Loucy (cell line): Measurements from ENCODE around the gene PEX3.
A peak's percentile ranks its signal among the peaks of the same experiment; 100 is the strongest.

ENCODE experiments used
- H2AFZ ChIP-seq: fragments of 200-600 bp; sonication (generic); 2 replicates; pipeline ENCODE4 v1.6.0; 2016; ENCODE audit warnings: antibody characterized with exemption, mild to moderate bottlenecking, low read length, moderate library complexity
- H3F3A ChIP-seq: fragments of 200-600 bp; 2 replicates; pipeline ENCODE4 v1.6.0; 2016; ENCODE audit warnings: antibody characterized with exemption, low read depth, mild to moderate bottlenecking
- H3K27me3 ChIP-seq: fragments of 200-600 bp; sonication (generic); 2 replicates; pipeline ENCODE4 v1.6.1; 2014; ENCODE audit warnings: low read length, mild to moderate bottlenecking; ENCODE audit not compliant: insufficient read depth, poor library complexity, severe bottlenecking
- H3K36me3 ChIP-seq: fragments of 200-600 bp; sonication (generic); 2 replicates; pipeline ENCODE4 v1.6.1; 2016; ENCODE audit warnings: low read length; ENCODE audit not compliant: insufficient read depth
- H3K4me1 ChIP-seq: fragments of 200-600 bp; sonication (generic); 2 replicates; pipeline ENCODE4 v1.5.1; 2014; ENCODE audit warnings: low read length, mild to moderate bottlenecking; ENCODE audit not compliant: insufficient read depth, poor library complexity, severe bottlenecking
- H3K4me2 ChIP-seq: fragments of 200-600 bp; sonication (generic); 2 replicates; pipeline ENCODE4 v1.6.0; 2014; ENCODE audit warnings: antibody characterized with exemption, low read length, low read depth, mild to moderate bottlenecking; ENCODE audit not compliant: poor library complexity, severe bottlenecking
- H3K4me3 ChIP-seq: fragments of 200-600 bp; sonication (generic); 2 replicates; pipeline ENCODE4 v1.5.1; 2014; ENCODE audit warnings: low read length, mild to moderate bottlenecking, mixed read lengths; ENCODE audit not compliant: poor library complexity, severe bottlenecking
- H3K79me2 ChIP-seq: fragments of 200-600 bp; sonication (generic); 2 replicates; pipeline ENCODE4 v1.6.1; 2014; ENCODE audit warnings: low read length; ENCODE audit not compliant: insufficient read depth
- H3K9ac ChIP-seq: fragments of 200-600 bp; sonication (generic); 2 replicates; pipeline ENCODE4 v1.6.0; 2014; ENCODE audit warnings: mild to moderate bottlenecking, low read depth, low read length, moderate library complexity; ENCODE audit not compliant: poor library complexity, severe bottlenecking
- H3K9me2 ChIP-seq: fragments of 200-600 bp; sonication (generic); replicated peaks from 2 replicates; pipeline ENCODE4 v1.6.1; 2016; ENCODE audit warnings: low read depth, low read length, mixed read lengths
- H3K9me3 ChIP-seq: fragments of 200-600 bp; sonication (generic); 2 replicates; pipeline ENCODE4 v1.6.1; 2014; ENCODE audit warnings: mild to moderate bottlenecking, antibody characterized with exemption, low read length, low read depth; ENCODE audit not compliant: insufficient read depth
- H4K20me1 ChIP-seq: fragments of 200-600 bp; sonication (generic); 2 replicates; pipeline ENCODE4 v1.6.0; 2014; ENCODE audit warnings: antibody characterized with exemption, low read length, mild to moderate bottlenecking; ENCODE audit not compliant: insufficient read depth, poor library complexity, severe bottlenecking
- CTCF ChIP-seq: fragments of 200-600 bp; sonication (generic); conservative IDR thresholded peaks from 2 replicates; pipeline ENCODE4 v1.5.1; 2014; ENCODE audit warnings: mild to moderate bottlenecking, antibody characterized with exemption, low read length
- EZH2phosphoT487 ChIP-seq: fragments of 200-600 bp; IDR thresholded peaks from 2 replicates; pipeline ENCODE4 v1.6.1; 2018; ENCODE audit warnings: antibody characterized with exemption, mild to moderate bottlenecking, moderate library complexity, borderline replicate concordance

The PEX3 gene

GRCh38 chr6:143449714-143450452 is 722 bp upstream of the PEX3 start:
- peaks cover 48% of the 10 kb centered on the region for H3K4me1 ChIP-seq
- no peak for TF ChIP-seq CTCF
- TF ChIP-seq EZH2phosphoT487, result no peak
- no peaks in the 10 kb centered on the region for H3K36me3 ChIP-seq
- H3K9me3 ChIP-seq, result no peaks in the 10 kb centered on the region
- H4K20me1 ChIP-seq, result no peaks in the 10 kb centered on the region
- H3K27me3 ChIP-seq, result no peaks in the 10 kb centered on the region
- H3K79me2 ChIP-seq, result peaks cover 64% of the 10 kb centered on the region
- peak overlapping the region; percentile 98 for H3K4me3 ChIP-seq
- peak overlapping the region; percentile 93 for H3K4me2 ChIP-seq
- H3K9me2 ChIP-seq, result no peaks in the 10 kb centered on the region
- H3F3A ChIP-seq, result peaks cover 13% of the 10 kb centered on the region; the same call in 1 of the 2 replicates
- H3K9ac ChIP-seq, result peak overlapping the region; percentile 82
- peak overlapping the region; percentile 97 for H2AFZ ChIP-seq

- peak overlapping the region; percentile 82 for H3K9ac ChIP-seq
- H2AFZ ChIP-seq, result 0 out of 2 replicates have a peak overlapping the region, but pooled peaks have one; percentile 88
- peaks cover 75% of the 10 kb centered on the region for H3K79me2 ChIP-seq
These were observed 926 bp downstream of the PEX3 start for GRCh38 chr6:143451531-143451930.

GRCh38 chr6:143457563-143458359 is 7.2 kb downstream of the PEX3 start:
- no peak overlapping the region for H2AFZ ChIP-seq
- H3K79me2 ChIP-seq, result peaks cover 52% of the 10 kb centered on the region
- H4K20me1 ChIP-seq, result peaks cover 3% of the 10 kb centered on the region
- TF ChIP-seq CTCF (no peak), EZH2phosphoT487 (no peak)
- no peaks in the 10 kb centered on the region for H3K9me2 ChIP-seq
- peak overlapping the region; percentile 47 for H3K4me2 ChIP-seq
- H3K4me1 ChIP-seq, result peaks cover 28% of the 10 kb centered on the region
- H3K27me3 ChIP-seq, result no peaks in the 10 kb centered on the region
- peak overlapping the region; percentile 37 for H3K9ac ChIP-seq
- no peaks in the 10 kb centered on the region for H3K9me3 ChIP-seq
- peak overlapping the region; percentile 3 for H3K4me3 ChIP-seq
- no peaks in the 10 kb centered on the region for H3F3A ChIP-seq
- peaks cover 4% of the 10 kb centered on the region; the same call in 1 of the 2 replicates for H3K36me3 ChIP-seq

More at GRCh38 chr6:143451531-143451930, 926 bp downstream of the PEX3 start:
- Histone ChIP-seq H3K4me3 (peak overlapping the region; percentile 98), H3K4me1 (peaks cover 42% of the 10 kb centered on the region), H4K20me1 (no peaks in the 10 kb centered on the region), H3K9me3 (no peaks in the 10 kb centered on the region), H3K27me3 (no peaks in the 10 kb centered on the region), H3K9me2 (no peaks in the 10 kb centered on the region), H3F3A (peaks cover 13% of the 10 kb centered on the region; the same call in 1 of the 2 replicates), H3K4me2 (peak overlapping the region; percentile 93), H3K36me3 (no peaks in the 10 kb centered on the region)
- TF ChIP-seq CTCF, result no peak
- no peak for TF ChIP-seq EZH2phosphoT487
